GM12872 (cell line): ENCODE results near the gene EVC.

Experiments used
- TF ChIP-seq, protein P1 (sequence below): IDR thresholded peaks from 3 replicates; pipeline ENCODE4 v1.5.1; 2011; ENCODE audit warnings: low read depth, mild to moderate bottlenecking, low read length, moderate library complexity; ENCODE audit not compliant: insufficient read depth

The EVC gene

DNA sequence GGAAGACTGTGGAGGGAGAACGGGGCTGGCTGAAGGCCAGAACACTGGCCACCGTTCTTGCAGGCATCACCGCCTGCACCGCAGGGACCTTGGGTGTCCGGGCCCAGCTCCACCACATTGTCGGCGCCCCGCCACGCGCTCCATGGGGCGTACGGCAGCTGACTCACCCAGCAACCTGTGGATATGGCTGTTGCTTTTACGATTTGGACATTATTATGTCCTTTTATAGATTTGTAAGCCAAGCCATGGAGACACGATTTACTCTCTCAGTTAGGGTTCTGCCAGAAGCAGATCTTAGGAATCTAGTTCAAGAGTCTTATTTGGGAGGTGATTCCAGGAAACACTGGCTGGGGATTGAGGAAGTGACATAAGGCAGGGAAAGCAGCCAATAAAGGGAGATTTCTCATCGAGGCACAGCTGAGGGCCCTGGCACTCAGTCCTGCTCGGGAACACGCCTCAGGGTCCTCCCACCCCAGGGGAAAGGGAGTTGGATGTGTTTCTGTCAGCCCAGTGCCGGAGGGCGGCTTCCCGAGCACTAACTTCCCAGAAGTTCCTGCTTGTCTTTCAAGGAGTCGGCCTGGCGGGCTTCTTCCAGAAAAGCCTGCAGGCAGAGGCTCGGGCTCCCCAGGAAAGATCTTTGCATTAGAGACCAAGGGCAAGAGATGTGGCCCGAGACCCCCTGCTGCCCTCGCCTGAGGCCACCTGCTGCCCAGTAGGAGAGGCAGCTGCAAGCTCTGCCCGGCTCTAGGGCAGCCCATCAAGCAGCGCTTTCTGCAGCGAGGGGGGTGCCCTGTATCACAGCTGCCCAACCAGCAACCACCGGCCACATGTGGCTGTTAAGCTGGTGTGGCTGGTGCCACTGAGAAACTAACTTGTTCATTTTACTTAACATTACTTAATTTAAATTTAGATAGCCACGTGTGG lies 129.0 kb downstream of the EVC start:
- TF ChIP-seq, protein P1, sequence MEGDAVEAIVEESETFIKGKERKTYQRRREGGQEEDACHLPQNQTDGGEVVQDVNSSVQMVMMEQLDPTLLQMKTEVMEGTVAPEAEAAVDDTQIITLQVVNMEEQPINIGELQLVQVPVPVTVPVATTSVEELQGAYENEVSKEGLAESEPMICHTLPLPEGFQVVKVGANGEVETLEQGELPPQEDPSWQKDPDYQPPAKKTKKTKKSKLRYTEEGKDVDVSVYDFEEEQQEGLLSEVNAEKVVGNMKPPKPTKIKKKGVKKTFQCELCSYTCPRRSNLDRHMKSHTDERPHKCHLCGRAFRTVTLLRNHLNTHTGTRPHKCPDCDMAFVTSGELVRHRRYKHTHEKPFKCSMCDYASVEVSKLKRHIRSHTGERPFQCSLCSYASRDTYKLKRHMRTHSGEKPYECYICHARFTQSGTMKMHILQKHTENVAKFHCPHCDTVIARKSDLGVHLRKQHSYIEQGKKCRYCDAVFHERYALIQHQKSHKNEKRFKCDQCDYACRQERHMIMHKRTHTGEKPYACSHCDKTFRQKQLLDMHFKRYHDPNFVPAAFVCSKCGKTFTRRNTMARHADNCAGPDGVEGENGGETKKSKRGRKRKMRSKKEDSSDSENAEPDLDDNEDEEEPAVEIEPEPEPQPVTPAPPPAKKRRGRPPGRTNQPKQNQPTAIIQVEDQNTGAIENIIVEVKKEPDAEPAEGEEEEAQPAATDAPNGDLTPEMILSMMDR: no peak

DNA sequence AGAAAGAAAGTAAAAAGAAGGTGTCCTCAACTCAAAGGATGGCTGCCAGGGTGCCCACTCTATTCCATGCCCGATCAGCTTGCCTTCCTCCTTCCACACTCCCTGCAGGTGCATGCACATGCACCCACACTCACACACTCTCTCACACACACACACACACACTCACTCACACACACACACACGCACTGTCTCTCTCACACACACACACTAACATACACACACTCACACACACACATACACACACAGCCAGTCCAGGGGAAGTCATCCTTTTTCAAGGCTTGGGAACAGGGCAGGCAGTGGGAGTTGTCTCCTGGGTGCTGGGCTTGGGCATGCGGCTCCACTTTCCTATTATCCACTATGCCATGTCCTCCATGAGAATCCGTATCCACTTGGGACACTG lies 131.5 kb downstream of the EVC start:
- TF ChIP-seq, protein P1: no peak

DNA sequence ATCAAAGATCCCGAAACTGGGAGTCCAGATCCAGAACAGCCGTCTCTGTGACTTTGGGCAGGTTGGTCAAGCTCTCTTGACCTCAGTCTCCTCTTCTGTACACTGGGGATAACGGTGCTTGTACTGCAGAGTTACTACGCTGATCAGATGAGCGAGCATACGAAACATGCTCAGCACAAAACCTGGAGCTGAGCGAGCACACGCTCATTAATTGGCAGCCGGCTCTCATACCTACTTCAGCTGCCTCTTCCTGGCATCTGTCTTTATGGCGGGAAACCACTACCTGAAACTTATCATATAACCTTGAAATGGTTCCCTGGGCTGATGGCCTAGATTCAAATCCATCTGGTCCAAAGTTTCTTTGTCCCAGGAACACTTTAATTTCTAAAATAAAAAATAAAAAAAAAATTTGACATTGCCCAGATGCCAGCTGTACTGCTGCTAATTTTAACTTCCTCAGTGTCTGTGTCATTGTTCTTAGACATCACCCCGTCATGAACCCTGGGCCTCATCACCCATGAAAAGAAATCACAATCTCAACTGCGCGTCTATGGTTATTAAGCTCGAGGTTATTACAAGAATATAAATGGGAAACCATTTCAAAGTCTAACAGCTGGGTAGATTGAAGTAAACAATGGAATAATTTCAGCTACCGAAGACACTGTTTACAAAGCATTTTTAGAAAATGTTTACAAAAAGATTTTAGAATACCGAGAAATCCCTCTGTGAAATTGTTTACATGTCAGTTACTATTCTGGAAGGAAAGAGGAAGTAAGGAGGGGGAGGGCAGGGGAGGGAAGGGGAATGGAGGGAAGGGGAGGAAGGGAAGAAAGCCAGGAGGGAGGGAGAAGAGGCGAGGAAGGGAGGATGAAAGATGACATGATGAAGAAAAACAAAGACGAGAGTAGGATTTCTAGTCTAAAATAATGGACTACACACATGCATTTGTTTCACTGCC lies 132.9 kb downstream of the EVC start:
- TF ChIP-seq, protein P1: no peak

DNA sequence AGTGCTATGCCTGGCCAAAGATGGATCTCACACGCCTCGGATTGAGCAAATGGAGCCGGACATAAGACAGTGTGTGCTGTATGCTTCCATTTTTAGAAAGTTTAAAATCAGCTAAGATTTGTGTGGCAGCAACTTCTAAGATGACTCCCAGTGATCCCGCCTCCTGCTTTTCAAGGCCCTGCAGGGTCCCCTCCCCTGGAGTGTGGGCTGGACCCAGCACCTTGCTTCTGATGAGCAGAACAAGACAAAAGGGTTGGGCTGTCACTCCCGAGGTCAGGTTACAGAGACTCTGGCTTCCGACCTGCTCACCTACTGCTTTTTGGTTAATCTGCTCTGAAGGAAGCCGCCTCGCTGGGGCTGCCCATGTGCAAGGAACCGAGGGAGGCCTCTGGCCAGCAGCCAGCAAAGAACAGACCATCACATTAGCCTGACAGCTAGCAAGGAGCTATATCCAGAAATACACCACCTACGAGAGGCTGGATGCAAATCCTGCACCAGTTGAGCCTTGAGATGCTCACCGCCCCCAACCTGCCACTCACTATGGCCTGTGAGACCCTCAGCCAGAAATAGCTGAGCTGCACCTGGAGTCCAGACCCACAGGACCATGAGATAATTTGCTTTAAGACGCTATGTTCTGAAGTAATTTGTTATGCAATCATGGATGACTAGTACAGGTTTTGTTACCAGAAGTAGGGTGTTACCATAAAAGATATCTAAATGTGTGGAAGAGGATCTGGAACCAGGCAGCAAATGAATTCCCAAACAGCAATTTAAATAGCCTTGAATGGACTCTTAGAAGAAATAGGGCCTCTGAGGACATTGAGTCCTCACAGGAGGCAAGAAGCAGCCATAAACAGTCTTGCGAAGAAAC lies 134.3 kb downstream of the EVC start:
- TF ChIP-seq, protein P1: no peak

DNA sequence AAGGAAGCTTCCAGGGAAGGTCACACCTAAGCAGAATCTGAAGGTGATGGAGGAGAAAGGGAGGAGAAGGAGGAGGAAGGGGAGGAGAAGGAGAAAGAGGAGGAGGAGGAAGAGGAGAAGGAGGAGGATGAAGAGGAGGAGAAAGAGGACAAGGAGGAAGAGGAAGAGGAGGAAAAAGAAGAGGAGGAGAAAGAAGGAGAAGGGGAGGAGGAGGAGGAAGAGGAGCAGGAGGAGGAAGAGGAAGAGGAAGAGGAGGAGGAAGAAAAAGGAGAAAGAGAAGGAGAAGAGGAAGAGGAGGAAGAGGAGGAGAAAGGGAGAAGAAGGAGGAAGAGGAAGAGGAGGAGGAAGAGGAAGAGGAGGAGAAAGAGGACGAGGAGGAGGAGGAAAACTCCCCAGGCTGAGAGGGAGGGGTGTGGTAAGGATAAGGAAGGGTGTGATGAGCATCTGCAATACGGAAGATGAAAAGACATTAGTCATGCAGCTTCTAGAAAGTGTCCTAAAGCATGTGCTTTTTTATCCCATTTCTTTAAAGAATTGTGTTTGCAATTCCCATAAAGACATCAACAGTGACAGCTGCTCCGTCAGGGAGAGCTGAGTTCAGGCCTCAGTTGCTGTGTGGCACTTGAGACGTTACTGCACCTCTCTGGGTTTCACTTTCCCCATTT lies 140.8 kb downstream of the EVC start:
- TF ChIP-seq, protein P1: no peak

DNA sequence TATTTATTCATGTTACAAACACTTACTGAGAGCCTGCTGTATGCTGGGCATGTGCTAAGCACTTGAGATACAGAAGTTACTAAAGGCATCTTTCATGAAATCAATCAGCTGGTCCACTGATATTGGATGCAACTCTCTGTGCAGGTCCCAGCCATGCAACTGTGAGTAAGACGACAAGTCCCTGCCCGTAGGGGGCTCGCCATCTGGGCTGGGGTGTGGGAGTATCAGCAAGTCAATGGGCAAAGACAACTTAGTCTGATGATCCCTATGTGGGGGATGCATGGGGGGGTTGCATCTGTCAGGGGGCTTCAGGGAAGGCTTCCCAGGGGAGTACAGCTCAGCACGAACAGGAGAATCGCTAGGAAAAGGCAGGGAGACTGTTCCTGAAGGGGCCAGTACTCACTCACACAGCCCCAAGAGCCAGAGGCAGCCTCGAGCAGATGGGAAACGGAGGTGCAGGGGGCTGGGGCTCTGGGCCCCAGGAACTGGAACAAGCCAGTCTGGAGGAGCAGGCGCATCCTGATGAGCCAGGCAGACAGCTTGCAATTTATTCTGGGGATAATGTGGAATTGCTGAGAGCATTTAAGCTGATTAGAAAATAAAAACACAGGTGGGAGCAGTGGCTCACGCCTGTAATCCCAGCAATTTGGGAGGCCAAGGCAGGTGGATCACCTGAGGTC lies 141.7 kb downstream of the EVC start:
- TF ChIP-seq, protein P1: no peak
